GM12864 (cell line): ENCODE results near the gene UMAD1.

Experiments used
- DNase-seq: peaks from one replicate; pipeline ENCODE4 v3.0.0-alpha.2; 2011; ENCODE audit warnings: low read depth
- H3K4me3 ChIP-seq: 2 replicates; pipeline ENCODE4 v1.5.1; 2011; ENCODE audit warnings: mild to moderate bottlenecking, low read depth, low read length, control low read depth
- TF ChIP-seq, protein P1 (sequence below): IDR thresholded peaks from 2 replicates; pipeline ENCODE4 v1.5.1; 2011; ENCODE audit warnings: low read depth, mild to moderate bottlenecking, moderate library complexity, low read length, control low read depth, inconsistent platforms; ENCODE audit errors: missing control alignments

UMAD1 gene

GRCh38 chr7:7699970-7700369 lies 59.4 kb downstream of the UMAD1 start:
- no peak overlapping the region for H3K4me3 ChIP-seq
- TF ChIP-seq, protein P1, sequence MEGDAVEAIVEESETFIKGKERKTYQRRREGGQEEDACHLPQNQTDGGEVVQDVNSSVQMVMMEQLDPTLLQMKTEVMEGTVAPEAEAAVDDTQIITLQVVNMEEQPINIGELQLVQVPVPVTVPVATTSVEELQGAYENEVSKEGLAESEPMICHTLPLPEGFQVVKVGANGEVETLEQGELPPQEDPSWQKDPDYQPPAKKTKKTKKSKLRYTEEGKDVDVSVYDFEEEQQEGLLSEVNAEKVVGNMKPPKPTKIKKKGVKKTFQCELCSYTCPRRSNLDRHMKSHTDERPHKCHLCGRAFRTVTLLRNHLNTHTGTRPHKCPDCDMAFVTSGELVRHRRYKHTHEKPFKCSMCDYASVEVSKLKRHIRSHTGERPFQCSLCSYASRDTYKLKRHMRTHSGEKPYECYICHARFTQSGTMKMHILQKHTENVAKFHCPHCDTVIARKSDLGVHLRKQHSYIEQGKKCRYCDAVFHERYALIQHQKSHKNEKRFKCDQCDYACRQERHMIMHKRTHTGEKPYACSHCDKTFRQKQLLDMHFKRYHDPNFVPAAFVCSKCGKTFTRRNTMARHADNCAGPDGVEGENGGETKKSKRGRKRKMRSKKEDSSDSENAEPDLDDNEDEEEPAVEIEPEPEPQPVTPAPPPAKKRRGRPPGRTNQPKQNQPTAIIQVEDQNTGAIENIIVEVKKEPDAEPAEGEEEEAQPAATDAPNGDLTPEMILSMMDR, result no peak
- DNase-seq, result no peak

DNA sequence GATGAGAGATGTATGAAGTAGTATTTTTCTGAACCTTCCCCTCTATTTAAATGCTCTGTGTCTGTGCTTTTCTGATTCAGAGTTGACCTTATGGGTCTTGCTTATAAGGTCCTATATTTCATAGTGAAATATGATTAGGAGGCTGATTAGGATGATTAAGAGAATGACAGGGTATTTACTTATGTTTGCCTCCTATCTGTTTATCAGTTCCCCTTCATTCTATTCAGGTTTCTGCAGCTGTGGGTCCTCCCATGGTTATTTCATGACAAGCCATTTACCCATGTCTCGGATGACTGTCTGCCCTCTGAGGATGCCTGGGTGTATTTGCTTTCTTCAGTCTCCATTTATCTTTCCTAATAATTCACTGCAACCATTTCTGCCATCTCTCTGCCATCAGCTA lies 61.0 kb downstream of the UMAD1 start:
- no peak overlapping the region for H3K4me3 ChIP-seq
- no peak for DNase-seq
- TF ChIP-seq, protein P1, result no peak

GRCh38 chr7:7702826-7703225 lies 62.3 kb downstream of the UMAD1 start:
- no peak overlapping the region for H3K4me3 ChIP-seq
- no peak for DNase-seq
- TF ChIP-seq, protein P1, result no peak

DNA sequence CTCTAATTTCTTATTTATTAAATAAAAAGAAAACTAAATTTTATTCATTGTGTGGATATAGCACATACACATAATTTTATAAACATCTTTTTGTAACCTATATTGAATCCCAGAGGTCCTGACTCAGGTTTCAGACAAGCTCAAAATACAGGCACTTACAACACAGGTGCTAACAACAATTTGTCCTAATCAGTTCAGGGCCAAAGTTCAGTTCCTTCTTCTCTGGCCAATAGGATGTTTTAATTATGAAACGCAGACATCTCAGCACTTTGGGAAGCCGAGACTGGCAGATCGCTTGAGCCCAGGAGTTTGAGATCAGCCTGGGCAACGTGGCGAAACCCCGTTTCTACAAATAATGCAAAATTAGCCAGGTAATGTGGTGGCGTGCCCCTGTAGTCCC lies 62.9 kb downstream of the UMAD1 start:
- DNase-seq, result no peak
- no peak overlapping the region for H3K4me3 ChIP-seq
- TF ChIP-seq, protein P1, result no peak

- TF ChIP-seq, protein P1, result no peak
- H3K4me3 ChIP-seq, result no peak overlapping the region
- no peak for DNase-seq
These were observed 64.3 kb downstream of the UMAD1 start for GRCh38 chr7:7704867-7705266.

GRCh38 chr7:7705318-7705717 lies 64.8 kb downstream of the UMAD1 start:
- no peak overlapping the region for H3K4me3 ChIP-seq
- DNase-seq, result no peak
- TF ChIP-seq, protein P1, result no peak

DNA sequence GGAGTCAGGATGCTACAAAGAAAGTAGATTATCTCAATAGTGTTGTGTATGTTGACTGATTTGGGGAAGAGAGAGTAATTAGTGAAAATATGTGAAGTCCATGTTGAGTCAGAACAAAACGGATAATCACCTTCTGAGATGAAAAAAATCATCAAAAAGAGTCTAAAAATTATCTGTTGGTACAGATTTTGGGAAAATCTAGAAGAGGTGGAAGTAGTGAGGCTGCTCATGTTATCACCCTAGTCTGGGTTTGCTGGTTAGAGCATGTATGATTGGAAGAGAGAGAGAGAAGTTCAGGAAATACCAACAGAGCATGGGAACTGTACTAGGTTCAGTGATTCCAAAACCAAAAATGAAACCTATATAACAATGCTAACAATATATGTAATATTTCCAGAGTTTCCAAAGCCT lies 65.6 kb downstream of the UMAD1 start:
- no peak for DNase-seq
- TF ChIP-seq, protein P1, result no peak
- no peak overlapping the region for H3K4me3 ChIP-seq
